ENCODE data around the gene ZNF200. TPM values are rescaled to one million over a fixed set of nuclear protein-coding genes. Genes with fewer than 3 reads are reported as not detected.
A peak's percentile ranks its signal among the peaks of the same experiment; 100 is the strongest.

Gene ZNF200
- total RNA-seq, 1 experiment from 2014 or later: 5.0 TPM

DNA sequence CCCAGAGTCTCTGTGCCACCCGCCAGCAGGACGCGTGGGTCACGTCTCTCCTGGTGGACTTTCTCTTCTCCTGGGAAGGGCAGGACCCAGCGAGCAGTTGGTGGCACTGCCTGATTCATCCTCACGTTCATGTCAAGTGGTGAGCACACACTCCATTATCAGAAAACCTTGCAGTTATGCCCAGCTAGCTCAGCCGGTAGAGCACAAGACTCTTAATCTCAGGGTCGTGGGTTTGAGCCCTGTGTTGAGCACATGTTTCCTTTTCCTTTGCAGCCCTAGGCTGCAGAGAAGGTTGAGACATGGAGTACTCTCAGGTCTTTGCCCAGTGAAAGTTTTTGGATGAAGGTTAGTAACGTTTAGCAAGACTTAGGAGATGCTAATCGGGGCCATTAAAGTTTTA lies 39.0 kb downstream of the ZNF200 start:
- Histone ChIP-seq H4K20me1 (ENCODE audit: low read length) (no peaks in the 10 kb centered on the region), H3K79me2 (ENCODE audit: low read length) (no peaks in the 10 kb centered on the region), H3K9me3 (ENCODE audit: low read length) (no peaks in the 10 kb centered on the region), H3K4me2 (ENCODE audit: low read length) (no peak overlapping the region), H3K4me1 (ENCODE audit: insufficient read depth, low read length) (no peaks in the 10 kb centered on the region), H3K9me2 (replicated peaks; ENCODE audit: low read length) (no peaks in the 10 kb centered on the region), H3K4me3 (ENCODE audit: low read length) (no peak overlapping the region), H3K27me3 (ENCODE audit: low read length) (no peaks in the 10 kb centered on the region), H3K9ac (ENCODE audit: low read length) (no peak overlapping the region), H3K27ac (ENCODE audit: low read length) (no peak overlapping the region), H3K36me3 (ENCODE audit: low read depth, low read length) (no peaks in the 10 kb centered on the region), H2AFZ (ENCODE audit: low read length) (no peak overlapping the region), H3F3A (ENCODE audit: low read length, unreplicated experiment) (no peaks in the 10 kb centered on the region)
- intact Hi-C loops (cut with micrococcal nuclease): no loop called here
- CTCF ChIA-PET: no interaction called here
- no peak for TF ChIP-seq CTCF (conservative IDR thresholded peaks at IDR 0.05; ENCODE audit: low read depth, low read length)
- TF ChIP-seq EZH2 (IDR thresholded peaks at IDR 0.05; ENCODE audit: low read length, unreplicated experiment): no peak
- no peak for TF ChIP-seq EZH2phosphoT487 (IDR thresholded peaks at IDR 0.05; ENCODE audit: borderline replicate concordance, low read length)
- no TSS peak for BruUV-seq (replicated peaks)
- ATAC-seq (no peak), DNase-seq (peak; percentile 6)
- POLR2A ChIA-PET (ENCODE audit: unreplicated experiment): no interaction called here

GRCh38 chr16:3194792-3195191 lies 40.2 kb downstream of the ZNF200 start:
- H3K9me3 ChIP-seq (ENCODE audit: low read length): no peaks in the 10 kb centered on the region
- no peak overlapping the region for H3K4me3 ChIP-seq (ENCODE audit: low read length)
- DNase-seq (no peak), ATAC-seq (no peak)
- no peak overlapping the region for H3K9ac ChIP-seq (ENCODE audit: low read length)
- H3K9me2 ChIP-seq (replicated peaks; ENCODE audit: low read length): no peaks in the 10 kb centered on the region
- no peak for TF ChIP-seq EZH2 (IDR thresholded peaks at IDR 0.05; ENCODE audit: low read length, unreplicated experiment)
- TF ChIP-seq EZH2phosphoT487 (IDR thresholded peaks at IDR 0.05; ENCODE audit: borderline replicate concordance, low read length): no peak
- no peak for TF ChIP-seq CTCF (conservative IDR thresholded peaks at IDR 0.05; ENCODE audit: low read depth, low read length)
- BruUV-seq (replicated peaks): no TSS peak
- H3K27me3 ChIP-seq (ENCODE audit: low read length): no peaks in the 10 kb centered on the region
- intact Hi-C loops (cut with micrococcal nuclease): no loop called here
- no peaks in the 10 kb centered on the region for H3K4me1 ChIP-seq (ENCODE audit: insufficient read depth, low read length)
- no peaks in the 10 kb centered on the region for H4K20me1 ChIP-seq (ENCODE audit: low read length)
- H3K27ac ChIP-seq (ENCODE audit: low read length): no peak overlapping the region
- no peaks in the 10 kb centered on the region for H3K36me3 ChIP-seq (ENCODE audit: low read depth, low read length)
- H3K79me2 ChIP-seq (ENCODE audit: low read length): no peaks in the 10 kb centered on the region
- no peaks in the 10 kb centered on the region for H3F3A ChIP-seq (ENCODE audit: low read length, unreplicated experiment)
- ChIA-PET CTCF (no interaction called here), POLR2A (ENCODE audit: unreplicated experiment) (no interaction called here)
- no peak overlapping the region for H2AFZ ChIP-seq (ENCODE audit: low read length)
- no peak overlapping the region for H3K4me2 ChIP-seq (ENCODE audit: low read length)

DNA sequence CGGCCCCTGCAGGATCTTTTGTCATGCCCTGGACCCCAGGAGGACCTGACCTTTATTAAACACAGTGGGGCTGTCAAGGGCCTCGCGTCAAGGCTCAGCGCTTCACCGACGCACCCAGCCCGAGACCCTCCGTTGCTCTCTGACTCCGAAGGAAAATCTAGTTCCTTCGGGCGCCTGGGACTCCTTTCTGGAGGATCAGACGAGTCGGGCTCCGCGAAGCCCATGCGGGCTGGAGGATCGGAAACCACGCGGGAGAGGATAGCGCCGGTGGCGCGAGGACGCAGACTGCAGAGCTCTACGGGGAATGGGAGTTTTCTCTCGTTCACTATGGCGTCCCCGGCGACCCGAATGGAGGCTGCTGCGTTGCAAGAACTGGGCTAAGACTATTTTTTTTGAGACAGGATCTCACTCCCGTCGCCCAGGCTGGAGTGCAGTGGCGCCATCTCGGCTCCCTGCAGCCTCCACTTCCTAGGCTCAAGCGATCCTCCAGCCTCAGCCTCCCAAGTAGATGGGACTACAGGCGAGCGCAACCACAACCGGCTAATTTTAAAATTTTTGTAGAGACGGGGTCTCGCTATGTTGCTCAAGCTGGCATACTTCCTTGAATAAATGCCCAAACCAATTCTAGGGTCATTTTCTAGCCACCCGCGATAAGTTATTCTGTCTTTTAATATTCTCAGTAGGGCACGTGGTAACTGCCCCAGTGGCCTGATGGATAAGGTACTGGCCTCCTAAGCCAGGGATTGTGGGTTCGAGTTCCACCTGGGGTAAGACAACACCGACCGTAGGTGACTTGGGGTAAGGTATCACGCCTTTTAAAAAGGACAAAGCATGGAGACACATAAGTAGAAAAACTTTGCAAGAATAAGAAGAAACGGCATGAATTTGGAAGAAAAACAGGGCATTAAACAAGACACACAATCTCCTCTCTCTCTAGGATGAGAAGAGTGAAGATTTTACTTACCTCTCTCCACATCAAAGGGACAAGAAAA lies 41.4 kb downstream of the ZNF200 start:
- Histone ChIP-seq H3K9me3 (ENCODE audit: low read length) (no peaks in the 10 kb centered on the region), H3F3A (ENCODE audit: low read length, unreplicated experiment) (no peaks in the 10 kb centered on the region), H3K4me1 (ENCODE audit: insufficient read depth, low read length) (no peaks in the 10 kb centered on the region), H2AFZ (ENCODE audit: low read length) (no peak overlapping the region), H3K36me3 (ENCODE audit: low read depth, low read length) (no peaks in the 10 kb centered on the region), H3K9ac (ENCODE audit: low read length) (no peak overlapping the region), H3K4me3 (ENCODE audit: low read length) (no peak overlapping the region), H4K20me1 (ENCODE audit: low read length) (no peaks in the 10 kb centered on the region), H3K4me2 (ENCODE audit: low read length) (no peak overlapping the region), H3K27me3 (ENCODE audit: low read length) (no peaks in the 10 kb centered on the region), H3K9me2 (replicated peaks; ENCODE audit: low read length) (no peaks in the 10 kb centered on the region), H3K27ac (ENCODE audit: low read length) (no peak overlapping the region), H3K79me2 (ENCODE audit: low read length) (no peaks in the 10 kb centered on the region)
- CTCF ChIA-PET: no interaction called here
- TF ChIP-seq EZH2phosphoT487 (IDR thresholded peaks at IDR 0.05; ENCODE audit: borderline replicate concordance, low read length): no peak
- TF ChIP-seq CTCF (conservative IDR thresholded peaks at IDR 0.05; ENCODE audit: low read depth, low read length): no peak
- no peak for TF ChIP-seq EZH2 (IDR thresholded peaks at IDR 0.05; ENCODE audit: low read length, unreplicated experiment)
- POLR2A ChIA-PET (ENCODE audit: unreplicated experiment): no interaction called here
- DNase-seq: peak; percentile 15
- no peak for ATAC-seq
- no TSS peak for BruUV-seq (replicated peaks)
- intact Hi-C loops (cut with micrococcal nuclease): no loop called here

Measured in PC-3 (cell line).